Heart left ventricle (tissue), 16 donors: ENCODE results near the gene DCAF15. TPM values are rescaled to one million over a fixed set of nuclear protein-coding genes. Genes with fewer than 3 reads are reported as not detected.

ENCODE experiments used
- ATAC-seq, 4 donors: fragments of 200-7000 bp; cut with Tn5 transposase; one replicate each; pipeline ENCODE4 v1.9.1; 2020 to 2022; ENCODE audit warnings: moderate library complexity in 4 of 4, mild to moderate bottlenecking in 3 of 4, moderate number of reproducible peaks in 1 of 4
- DNase-seq, 5 donors: peaks; one replicate each; pipeline ENCODE4 v3.0.0-alpha.2; 2020
- H3K27ac ChIP-seq, 12 donors: fragments of 200-600 bp; sonication (generic) in 4 of 12; one replicate each; pipeline versions ENCODE4 v1.5.0 to v1.8.0; 2016 to 2022; ENCODE audit warnings: mild to moderate bottlenecking in 2 of 12
- H3K27me3 ChIP-seq, 9 donors: fragments of 200-600 bp; sonication (generic) in 2 of 9; one replicate each; pipeline versions ENCODE4 v1.5.1 to v1.8.0; 2016 to 2022; ENCODE audit warnings: mild to moderate bottlenecking in 3 of 9
- H3K36me3 ChIP-seq, 9 donors: fragments of 200-600 bp; sonication (generic) in 2 of 9; one replicate each; pipeline versions ENCODE4 v1.5.0 to v1.8.0; 2018 to 2022; ENCODE audit warnings: mild to moderate bottlenecking in 2 of 9
- H3K4me1 ChIP-seq, 12 donors: fragments of 200-600 bp; sonication (generic) in 4 of 12; one replicate each; pipeline versions ENCODE4 v1.5.0 to v1.8.0; 2016 to 2022; ENCODE audit warnings: mild to moderate bottlenecking in 3 of 12
- H3K4me3 ChIP-seq, 12 donors: fragments of 200-600 bp; sonication (generic) in 4 of 12; one replicate each; pipeline versions ENCODE4 v1.5.0 to v1.8.0; 2017 to 2022; ENCODE audit warnings: mild to moderate bottlenecking in 9 of 12, moderate library complexity in 4 of 12
- H3K9me3 ChIP-seq, 12 donors: fragments of 200-600 bp; sonication (generic) in 4 of 12; one replicate each; pipeline versions ENCODE4 v1.5.0 to v1.8.0; 2016 to 2022; ENCODE audit warnings: mild to moderate bottlenecking in 1 of 12
- CTCF ChIP-seq, 12 donors: fragments of 200-600 bp; sonication (generic) in 4 of 12; IDR thresholded peaks; one replicate each; pipeline versions ENCODE4 v1.5.0 to v1.8.0; 2018 to 2022; ENCODE audit warnings: antibody characterized with exemption in 12 of 12, mild to moderate bottlenecking in 5 of 12
- POLR2A ChIP-seq, 2 donors: fragments of 450-650 bp; IDR thresholded peaks; one replicate each; pipeline ENCODE4 v1.6.1; 2017; ENCODE audit warnings: antibody characterized with exemption in 2 of 2, mild to moderate bottlenecking in 2 of 2, moderate library complexity in 2 of 2
- WGBS, 4 donors: extraction: QIAGEN DNeasy Blood & Tissue Kit in 2 of 4; methylation state at CpG; one replicate each; pipeline versions ENCODE4 v1.1.5 to v1.1.7; 2013 to 2018; 5-methylcytosine and 5-hydroxymethylcytosine counted together
- intact Hi-C, 10 donors: fragments of 100-400 bp; cut with DNase I; formaldehyde crosslinking; loops; one replicate each; pipeline versions ENCODE4 v1.11.1 to v1.14.2; 2022
- polyA plus RNA-seq, 2 donors: library from polyadenylated mRNA; stranded (reverse); fragments of 200-250 nt; gene quantifications; one replicate each; pipeline ENCODE4 v1.2.3, GENCODE V29; 2013
- total RNA-seq, 9 donors: library from RNA; depleted of rRNA in 2 of 9; stranded (reverse); fragments of >200 nt in 2 of 9; fragmentation: NEBNext Ultra II Directional in 3 of 9; extraction: Animal tissue kit (Norgen Biotek cat#: 25700) in 3 of 9; gene quantifications; one replicate each; pipeline versions ENCODE4 v1.1.0 to v1.2.4, GENCODE V29; 2016 to 2023
- donor health status: ischemic (EF 13 %, LVEDD 7.1; RV severe dilation, severe dysfunction).
- donor health status: healthy with polysubstance abuse.
- donor health status: DM: no; HTN: yes; CAD: no.
- donor health status: DM: no; HTN: no; CAD: no.
- donor health status: ischemic (EF 25% LVEDD 6.9; RV normal size, moderate dysfunction).
- donor health status: ischemic (EF 25% LVEDD 5.7; RV mildly dilated, moderate dysfunction).
- donor health status: healthy.
- donor health status: DM: yes; HTN: yes; CAD: no.
- donor health status: ischemic (EF 35%, LVEDD 5.7; RV mildly dilated, moderate dysfunction).
- donor health status: nonischemic (EF 11% LVEDD 7.7; RV severe dilation, severe dysfunction).
- donor health status: DM: yes; HTN: yes; CAD: no.
- donor health status: PGD.
- donor health status: ischemic (EF 29% LVEDD 5.4; RV normal size, mild dysfunction).
- donor health status: nonischemic (EF 23%, LVEDD 6.1; RV moderate dilation, normal function).

DCAF15 gene
- total and polyA plus RNA-seq, 11 donors: 8.4 to 25.8 (median 18.1) TPM

DNA sequence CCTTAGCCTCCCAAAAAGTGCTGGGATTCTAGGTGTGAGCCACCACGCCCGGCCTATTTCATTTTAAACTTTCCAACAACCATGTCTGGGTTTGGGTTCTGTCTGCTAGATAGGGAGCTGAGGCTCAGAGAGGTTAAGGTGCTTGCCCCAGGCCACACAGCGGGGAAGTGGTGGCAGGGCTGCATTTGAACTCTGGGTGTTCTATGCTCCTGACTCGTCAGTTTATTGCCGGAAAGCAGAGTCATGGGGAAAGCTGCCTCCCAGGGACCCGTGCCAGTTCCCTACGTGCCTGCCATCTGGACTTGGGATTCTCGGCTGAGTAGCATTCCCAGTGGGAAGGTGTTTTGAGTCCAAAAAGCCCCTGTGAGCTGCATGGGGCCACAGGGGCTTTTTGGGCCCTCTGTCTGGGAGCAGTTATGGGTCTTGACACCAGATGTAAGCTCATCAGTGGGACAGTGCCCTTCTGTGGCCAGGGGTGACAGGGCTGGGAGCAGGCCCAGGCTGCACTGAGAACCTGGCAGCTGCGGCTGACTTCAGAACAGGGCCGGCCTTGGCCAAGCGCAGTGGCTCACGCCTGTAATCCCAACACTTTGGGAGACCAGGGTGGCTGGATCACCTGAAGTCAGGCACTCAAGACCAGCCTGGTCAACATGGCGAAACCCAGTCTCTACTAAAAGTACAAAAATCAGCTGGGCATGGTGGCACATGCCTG is 42.9 kb downstream of the DCAF15 start:
- no peaks in the 10 kb centered on the region for H3K27me3 ChIP-seq
- H3K4me3 ChIP-seq: no peak overlapping the region
- intact Hi-C loops: no loop called here
- peak overlapping the region in 11 of 12 donors; percentile 19 to 81 (median 67) for H3K27ac ChIP-seq
- DNase-seq: peak in 2 of 5 donors; percentile 67 to 70
- peaks cover 0 to 36% (median 21%) of the 10 kb centered on the region in 9 donors for H3K36me3 ChIP-seq
- no peak for TF ChIP-seq POLR2A (IDR thresholded peaks at IDR 0.05)
- peak in 2 of 12 donors; percentile 11 to 12 for TF ChIP-seq CTCF (IDR thresholded peaks at IDR 0.05)
- ATAC-seq: peak; percentile 83 to 91 (median 91)
- H3K9me3 ChIP-seq: peaks cover 0 to 10% (median 0%) of the 10 kb centered on the region in 12 donors
- peaks cover 0 to 10% (median 5%) of the 10 kb centered on the region in 12 donors for H3K4me1 ChIP-seq
- 68 to 79% (median 76%) methylated on average over 12 to 13 of the region's 13 CpGs for WGBS, 4 donors

GRCh38 chr19:13995878-13996765 is 43.8 kb downstream of the DCAF15 start:
- H3K27me3 ChIP-seq: no peaks in the 10 kb centered on the region
- H3K27ac ChIP-seq: peak overlapping the region in 2 of 12 donors; percentile 71 to 81
- H3K4me3 ChIP-seq: no peak overlapping the region
- 89 to 93% (median 92%) methylated on average over 14 of the region's 14 CpGs for WGBS, 4 donors
- intact Hi-C loops: no loop called here
- DNase-seq (peak in 2 of 5 donors; percentile 12 to 48), ATAC-seq (no peak)
- peaks cover 0 to 12% (median 5%) of the 10 kb centered on the region in 12 donors for H3K4me1 ChIP-seq
- peaks cover 0 to 30% (median 15%) of the 10 kb centered on the region in 9 donors for H3K36me3 ChIP-seq
- H3K9me3 ChIP-seq: peaks cover 0 to 10% (median 0%) of the 10 kb centered on the region in 12 donors
- TF ChIP-seq CTCF (IDR thresholded peaks at IDR 0.05) (no peak), POLR2A (IDR thresholded peaks at IDR 0.05) (no peak)

GRCh38 chr19:13996928-13997630 is 44.8 kb downstream of the DCAF15 start:
- 90 to 93% (median 93%) methylated on average over 21 to 22 of the region's 22 CpGs for WGBS, 4 donors
- Histone ChIP-seq H3K27me3 (no peaks in the 10 kb centered on the region), H3K36me3 (peaks cover 0 to 29% (median 10%) of the 10 kb centered on the region in 9 donors), H3K9me3 (peaks cover 0 to 10% (median 0%) of the 10 kb centered on the region in 12 donors), H3K4me3 (no peak overlapping the region), H3K27ac (no peak overlapping the region), H3K4me1 (peaks cover 0 to 18% (median 7%) of the 10 kb centered on the region in 12 donors)
- TF ChIP-seq CTCF (IDR thresholded peaks at IDR 0.05): no peak
- no peak for TF ChIP-seq POLR2A (IDR thresholded peaks at IDR 0.05)
- ATAC-seq: no peak
- peak in 3 of 5 donors; percentile 17 to 34 (median 18) for DNase-seq
- intact Hi-C loops: no loop called here
